ENCODE measurements around the gene UBE2J1.
A peak's percentile ranks its signal among the peaks of the same experiment; 100 is the strongest.
"Not testable (repeated sequence)": the region's sequence is repeated elsewhere in the genome, so short reads cannot be mapped to it uniquely, and the experiment has no call there.

Gene UBE2J1

GRCh38 chr6:89352278-89353117, at the start of gene UBE2J1:
TSS of gene UBE2J1 (minus strand) at chr6:89352722. CDS start at chr6:89352569, 153 bp downstream.
- DNase-seq (ENCODE audit: low read depth) = peak; percentile 91

GRCh38 chr6:89400912-89401399, 48.4 kb upstream of the UBE2J1 start:
- no peak for DNase-seq (ENCODE audit: low read depth)

GRCh38 chr6:89400050-89400449, 47.5 kb upstream of the UBE2J1 start:
- DNase-seq (ENCODE audit: low read depth) = no peak

GRCh38 chr6:89398762-89399525, 46.4 kb upstream of the UBE2J1 start:
- DNase-seq (ENCODE audit: low read depth) = no peak

- not testable (repeated sequence) for DNase-seq (ENCODE audit: low read depth)
Observed at GRCh38 chr6:89397884-89398283, 45.4 kb upstream of the UBE2J1 start.

GRCh38 chr6:89393659-89394058, 41.1 kb upstream of the UBE2J1 start:
- no peak for DNase-seq (ENCODE audit: low read depth)

GRCh38 chr6:89392823-89393222, 40.3 kb upstream of the UBE2J1 start:
- DNase-seq (ENCODE audit: low read depth) = no peak

GRCh38 chr6:89388846-89389245, 36.3 kb upstream of the UBE2J1 start:
- DNase-seq (ENCODE audit: low read depth) = no peak

GRCh38 chr6:89387516-89388201, 35.1 kb upstream of the UBE2J1 start:
- no peak for DNase-seq (ENCODE audit: low read depth)

GRCh38 chr6:89386917-89387491, 34.5 kb upstream of the UBE2J1 start:
- no peak for DNase-seq (ENCODE audit: low read depth)

GRCh38 chr6:89385846-89386245, 33.3 kb upstream of the UBE2J1 start:
- no peak for DNase-seq (ENCODE audit: low read depth)

GRCh38 chr6:89385156-89385667, 32.7 kb upstream of the UBE2J1 start:
- DNase-seq (ENCODE audit: low read depth) = peak; percentile 52

- DNase-seq (ENCODE audit: low read depth) = no peak
Observed at GRCh38 chr6:89381031-89381430, 28.5 kb upstream of the UBE2J1 start.

GRCh38 chr6:89379281-89379680, 26.8 kb upstream of the UBE2J1 start:
- no peak for DNase-seq (ENCODE audit: low read depth)

- DNase-seq (ENCODE audit: low read depth) = no peak
Observed at GRCh38 chr6:89378628-89379027, 26.1 kb upstream of the UBE2J1 start.

- DNase-seq (ENCODE audit: low read depth) = no peak
Observed at GRCh38 chr6:89375427-89376267, 23.1 kb upstream of the UBE2J1 start.

- DNase-seq (ENCODE audit: low read depth) = no peak
Observed at GRCh38 chr6:89372506-89372901, 20.0 kb upstream of the UBE2J1 start.

GRCh38 chr6:89371849-89372505, 19.5 kb upstream of the UBE2J1 start:
- DNase-seq (ENCODE audit: low read depth) = peak; percentile 72

GRCh38 chr6:89368999-89369398, 16.5 kb upstream of the UBE2J1 start:
- DNase-seq (ENCODE audit: low read depth) = peak; percentile 65

GRCh38 chr6:89368107-89368506, 15.6 kb upstream of the UBE2J1 start:
- peak; percentile 65 for DNase-seq (ENCODE audit: low read depth)
